Stimulated activated memory B cell treated with anti-CD40 and anti-IgM and Interleukin-4, amounts not matched to agents 10 μg/mL and 1 μg/mL and 100 μg/mL, for 72 hours (primary cell): Measurements from ENCODE around the gene GALK2.
A peak's percentile ranks its signal among the peaks of the same experiment; 100 is the strongest.

Experiments used
- ATAC-seq: fragments of 150-1000 bp; cut with Tn5 transposase; 2 replicates; pipeline ENCODE4 v1.10.0; 2021
- H3K27ac Mint-ChIP-seq: one replicate; pipeline ENCODE4 v1.8.0; 2022; ENCODE audit warnings: mild to moderate bottlenecking, mixed read lengths
- H3K27me3 Mint-ChIP-seq: one replicate; pipeline ENCODE4 v1.8.0; 2022; ENCODE audit warnings: mixed read lengths
- H3K36me3 Mint-ChIP-seq: one replicate; pipeline ENCODE4 v1.8.0; 2022; ENCODE audit warnings: mixed read lengths
- H3K4me1 Mint-ChIP-seq: one replicate; pipeline ENCODE4 v1.8.0; 2022; ENCODE audit warnings: mixed read lengths
- H3K4me3 Mint-ChIP-seq: one replicate; pipeline ENCODE4 v1.8.0; 2022; ENCODE audit warnings: mild to moderate bottlenecking, moderate library complexity, mixed read lengths
- H3K9me3 Mint-ChIP-seq: one replicate; pipeline ENCODE4 v1.8.0; 2022; ENCODE audit warnings: mixed read lengths

Gene GALK2

DNA sequence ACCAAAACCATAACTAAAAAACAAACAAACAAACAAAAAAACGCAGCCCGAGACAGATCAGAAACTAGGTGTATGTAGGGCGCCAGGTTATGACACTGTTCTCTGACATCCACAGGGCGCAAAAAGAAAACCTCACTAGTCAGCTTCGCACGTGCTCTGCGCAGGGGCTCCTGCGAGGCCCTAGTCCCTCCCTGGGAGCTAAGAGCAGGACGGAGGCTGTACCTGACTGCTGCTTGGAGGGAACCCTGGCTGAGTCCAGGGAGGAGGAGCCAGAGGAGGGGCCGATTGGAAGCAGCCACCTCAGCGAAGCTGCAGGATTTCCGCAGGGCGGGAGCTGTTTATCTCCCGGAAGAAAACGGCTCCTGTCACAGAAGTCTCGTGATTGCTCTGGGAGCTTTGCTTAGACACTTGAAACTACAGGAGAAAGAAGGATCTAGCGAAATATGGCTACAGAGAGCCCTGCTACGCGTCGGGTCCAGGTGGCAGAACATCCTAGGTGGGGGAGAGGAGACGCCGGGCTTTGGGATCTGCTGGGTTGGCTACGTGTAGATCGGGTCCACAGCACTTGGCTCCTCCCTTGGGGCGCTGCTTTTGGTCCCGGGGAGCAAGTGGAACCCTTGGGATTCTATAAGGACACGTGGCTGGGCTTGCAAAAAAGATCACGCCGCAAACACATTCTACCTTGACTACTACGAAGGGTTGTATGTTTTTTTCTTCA, at the start of gene GALK2:
Gene GALK2, plus strand, starts transcription at position 368 of the 718 bp plus-strand sequence. Its CDS starts 76 bp downstream, at position 444.
- H3K36me3 Mint-ChIP-seq = no peaks in the 10 kb centered on the region

DNA sequence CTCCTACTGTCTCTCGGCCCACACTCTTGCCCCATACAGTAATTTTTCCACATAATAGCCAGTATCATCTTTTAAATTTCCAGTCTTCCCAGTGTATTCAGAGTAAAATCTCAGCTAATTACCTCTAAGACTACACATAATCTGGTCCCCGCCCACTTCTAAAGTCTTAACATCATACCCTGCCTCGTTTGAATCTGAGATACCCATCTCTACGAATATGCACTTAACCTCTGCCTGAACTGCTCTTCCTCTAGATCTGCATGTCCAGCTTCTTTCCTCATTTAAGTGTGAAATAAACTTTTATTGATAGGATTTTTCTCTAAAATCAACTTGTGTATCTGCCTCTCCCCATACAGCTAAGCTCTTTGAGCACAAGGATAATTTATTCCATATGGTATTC, 49.2 kb upstream of the GALK2 start:
- H3K36me3 Mint-ChIP-seq = peaks cover 24% of the 10 kb centered on the region
- H3K9me3 Mint-ChIP-seq = no peaks in the 10 kb centered on the region
- H3K27ac Mint-ChIP-seq = no peak overlapping the region
- no peaks in the 10 kb centered on the region for H3K27me3 Mint-ChIP-seq
- peaks cover 3% of the 10 kb centered on the region for H3K4me1 Mint-ChIP-seq
- H3K4me3 Mint-ChIP-seq = no peak overlapping the region
- ATAC-seq = no peak

More for the DNA sequence above, at the start of gene GALK2:
- H3K9me3 Mint-ChIP-seq = no peaks in the 10 kb centered on the region
- H3K27me3 Mint-ChIP-seq = no peaks in the 10 kb centered on the region
- H3K27ac Mint-ChIP-seq = peak within 1 kb of the TSS; percentile 95
- H3K4me1 Mint-ChIP-seq = peaks cover 29% of the 10 kb centered on the region
- peak within 1 kb of the TSS; percentile 90 for H3K4me3 Mint-ChIP-seq
- ATAC-seq = peak; percentile 96

DNA sequence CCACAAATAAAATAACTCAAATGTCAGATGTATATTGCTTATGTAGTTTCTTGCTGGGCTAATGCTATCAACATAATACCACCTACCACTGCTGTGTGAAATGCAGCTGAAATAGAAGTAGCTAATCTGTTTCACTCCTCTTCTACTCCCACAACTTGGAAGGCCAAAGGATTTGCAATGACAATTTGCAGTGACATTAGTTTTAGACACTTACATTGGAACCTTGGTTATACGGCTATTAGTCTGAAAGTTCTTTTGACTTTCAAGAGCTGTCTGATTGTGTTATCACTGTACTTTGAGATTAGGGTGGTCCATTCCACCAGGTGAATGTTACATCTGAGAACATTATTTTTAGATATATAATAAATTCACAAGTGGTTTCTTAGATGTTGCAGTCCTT, 48.1 kb upstream of the GALK2 start:
- Mint-ChIP-seq H3K4me1 (no peaks in the 10 kb centered on the region), H3K27ac (no peak overlapping the region), H3K9me3 (no peaks in the 10 kb centered on the region), H3K36me3 (peaks cover 19% of the 10 kb centered on the region), H3K27me3 (no peaks in the 10 kb centered on the region), H3K4me3 (no peak overlapping the region)
- no peak for ATAC-seq

- no peak overlapping the region for H3K4me3 Mint-ChIP-seq
- H3K27me3 Mint-ChIP-seq = no peaks in the 10 kb centered on the region
- H3K36me3 Mint-ChIP-seq = peaks cover 19% of the 10 kb centered on the region
- no peaks in the 10 kb centered on the region for H3K4me1 Mint-ChIP-seq
- no peak overlapping the region for H3K27ac Mint-ChIP-seq
- no peak for ATAC-seq
- no peaks in the 10 kb centered on the region for H3K9me3 Mint-ChIP-seq
Observed at GRCh38 chr15:49122541-49123062, 47.4 kb upstream of the GALK2 start.

- H3K36me3 Mint-ChIP-seq = peaks cover 24% of the 10 kb centered on the region
- H3K9me3 Mint-ChIP-seq = no peaks in the 10 kb centered on the region
- H3K27me3 Mint-ChIP-seq = no peaks in the 10 kb centered on the region
- no peaks in the 10 kb centered on the region for H3K4me1 Mint-ChIP-seq
- no peak overlapping the region for H3K27ac Mint-ChIP-seq
- ATAC-seq = no peak
- H3K4me3 Mint-ChIP-seq = no peak overlapping the region
Observed at GRCh38 chr15:49124371-49124770, 45.7 kb upstream of the GALK2 start.

- Mint-ChIP-seq H3K27ac (no peak overlapping the region), H3K4me3 (no peak overlapping the region), H3K4me1 (no peaks in the 10 kb centered on the region), H3K36me3 (peaks cover 40% of the 10 kb centered on the region), H3K9me3 (no peaks in the 10 kb centered on the region), H3K27me3 (no peaks in the 10 kb centered on the region)
- ATAC-seq = no peak
Observed at GRCh38 chr15:49131403-49131802, 38.6 kb upstream of the GALK2 start.

DNA sequence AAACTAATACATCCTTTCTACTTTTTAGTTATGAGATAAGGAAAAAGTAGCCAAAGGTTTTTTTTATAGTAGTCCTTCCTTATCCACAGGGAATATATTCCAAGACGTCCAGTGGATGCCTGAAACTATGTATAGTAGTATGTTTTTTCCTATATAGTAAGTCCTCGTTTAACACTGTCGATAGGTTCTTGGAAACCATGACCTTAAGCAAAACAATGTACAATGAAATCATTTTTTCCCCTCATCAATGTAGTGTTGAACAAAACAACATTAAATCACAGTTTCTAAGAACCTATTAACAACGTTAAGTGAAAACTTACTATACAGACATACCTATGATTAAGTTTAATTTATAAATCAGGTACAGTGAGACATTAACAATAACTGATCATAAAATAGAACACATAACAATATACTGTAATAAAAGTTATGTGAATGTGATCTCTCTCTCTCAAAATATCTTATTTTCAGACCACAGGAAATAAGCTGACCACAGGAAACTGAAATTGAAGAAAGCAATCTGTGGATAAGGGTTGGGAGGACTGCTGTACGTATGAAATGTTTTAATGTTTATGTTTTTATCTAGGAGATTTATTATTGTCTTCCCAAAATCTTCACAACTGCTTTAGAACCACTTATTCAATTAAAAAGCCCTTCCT, 35.2 kb upstream of the GALK2 start:
- H3K4me3 Mint-ChIP-seq = no peak overlapping the region
- no peak for ATAC-seq
- H3K27ac Mint-ChIP-seq = no peak overlapping the region
- H3K36me3 Mint-ChIP-seq = peaks cover 37% of the 10 kb centered on the region
- no peaks in the 10 kb centered on the region for H3K9me3 Mint-ChIP-seq
- no peaks in the 10 kb centered on the region for H3K27me3 Mint-ChIP-seq
- no peaks in the 10 kb centered on the region for H3K4me1 Mint-ChIP-seq

GRCh38 chr15:49135342-49135857, 34.6 kb upstream of the GALK2 start:
- Mint-ChIP-seq H3K9me3 (no peaks in the 10 kb centered on the region), H3K4me1 (no peaks in the 10 kb centered on the region), H3K27me3 (no peaks in the 10 kb centered on the region), H3K27ac (no peak overlapping the region), H3K4me3 (no peak overlapping the region), H3K36me3 (peaks cover 33% of the 10 kb centered on the region)
- ATAC-seq = no peak

- Mint-ChIP-seq H3K36me3 (peaks cover 37% of the 10 kb centered on the region), H3K27me3 (no peaks in the 10 kb centered on the region), H3K9me3 (no peaks in the 10 kb centered on the region), H3K27ac (no peak overlapping the region), H3K4me1 (no peaks in the 10 kb centered on the region), H3K4me3 (no peak overlapping the region)
- no peak for ATAC-seq
Observed at GRCh38 chr15:49135911-49136310, 34.1 kb upstream of the GALK2 start.

- no peak overlapping the region for H3K27ac Mint-ChIP-seq
- no peak overlapping the region for H3K4me3 Mint-ChIP-seq
- no peaks in the 10 kb centered on the region for H3K4me1 Mint-ChIP-seq
- no peak for ATAC-seq
- H3K27me3 Mint-ChIP-seq = no peaks in the 10 kb centered on the region
- H3K36me3 Mint-ChIP-seq = peaks cover 47% of the 10 kb centered on the region
- H3K9me3 Mint-ChIP-seq = no peaks in the 10 kb centered on the region
Observed at GRCh38 chr15:49137861-49138260, 32.2 kb upstream of the GALK2 start.

DNA sequence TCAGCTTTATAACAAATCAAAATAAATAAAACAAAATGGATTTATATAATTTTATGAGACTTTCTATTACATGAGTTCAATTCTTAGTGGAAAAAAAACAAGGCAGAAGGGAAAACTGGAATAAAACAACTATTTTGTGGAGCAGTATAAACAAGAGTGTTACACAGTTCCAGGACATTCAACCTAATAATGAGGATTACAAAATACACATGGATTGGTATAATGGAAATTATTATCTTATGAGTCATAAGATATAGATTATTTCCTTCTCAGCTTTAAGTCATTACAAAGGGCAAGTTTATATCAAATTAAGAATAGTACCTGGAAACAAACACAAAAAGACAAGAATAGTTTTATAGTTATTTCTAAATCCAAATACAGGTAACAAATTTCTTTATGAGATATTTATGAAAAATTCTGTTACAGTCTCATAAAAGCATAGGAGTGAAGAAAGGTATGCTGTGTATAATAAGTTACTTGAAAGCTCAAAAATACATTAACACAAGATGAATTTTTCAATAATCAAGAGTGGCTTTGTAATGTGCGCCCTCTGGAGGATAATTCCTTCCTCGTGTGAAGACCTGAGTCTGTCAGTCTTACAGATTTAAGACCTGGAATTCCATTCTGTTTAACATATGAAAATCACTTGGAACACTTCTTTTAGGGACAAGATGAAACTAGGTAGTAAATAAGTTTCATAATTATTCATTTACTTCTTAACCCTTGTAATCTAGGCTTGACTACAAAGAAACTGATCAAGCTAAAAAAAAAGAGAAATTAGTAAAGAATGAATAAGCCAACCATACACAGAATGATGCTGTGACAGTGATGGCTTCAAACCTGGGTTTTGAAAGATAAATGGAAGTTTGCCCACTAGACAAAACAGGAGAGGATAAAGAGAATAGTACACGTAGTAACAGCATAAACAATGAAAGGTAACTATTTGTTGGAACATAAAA, 24.1 kb upstream of the GALK2 start:
- Mint-ChIP-seq H3K4me1 (peaks cover 35% of the 10 kb centered on the region), H3K36me3 (peaks cover 33% of the 10 kb centered on the region), H3K4me3 (no peak overlapping the region), H3K27me3 (no peaks in the 10 kb centered on the region), H3K27ac (peak overlapping the region; percentile 22), H3K9me3 (no peaks in the 10 kb centered on the region)
- no peak for ATAC-seq

- peak overlapping the region; percentile 12 for H3K27ac Mint-ChIP-seq
Observed at GRCh38 chr15:49148298-49148697, 21.7 kb upstream of the GALK2 start.

DNA sequence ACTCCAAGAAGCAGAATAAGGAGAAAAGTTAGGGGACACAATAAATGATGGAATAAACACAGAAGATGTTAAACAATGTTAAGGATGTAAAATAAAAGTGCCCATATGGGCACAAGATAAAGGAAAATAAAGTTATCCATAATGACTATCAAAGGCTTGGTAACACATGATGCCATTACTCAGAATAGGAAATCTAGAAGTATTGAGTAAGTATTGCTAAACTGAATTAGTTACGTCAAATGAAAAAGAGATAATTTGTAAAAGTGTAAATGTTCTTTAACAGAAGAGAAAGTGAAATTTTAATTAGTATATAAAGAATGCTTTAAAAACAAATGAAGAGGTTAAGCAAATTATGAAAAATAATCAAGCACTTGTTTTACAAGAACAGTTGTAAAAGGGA, 21.3 kb upstream of the GALK2 start:
- peaks cover 45% of the 10 kb centered on the region for H3K4me1 Mint-ChIP-seq
- peak overlapping the region; percentile 12 for H3K27ac Mint-ChIP-seq
- H3K4me3 Mint-ChIP-seq = no peak overlapping the region
- no peaks in the 10 kb centered on the region for H3K27me3 Mint-ChIP-seq
- no peak for ATAC-seq
- peaks cover 12% of the 10 kb centered on the region for H3K36me3 Mint-ChIP-seq
- H3K9me3 Mint-ChIP-seq = no peaks in the 10 kb centered on the region

More at GRCh38 chr15:49148298-49148697, 21.7 kb upstream of the GALK2 start:
- H3K9me3 Mint-ChIP-seq = no peaks in the 10 kb centered on the region
- ATAC-seq = no peak
- H3K27me3 Mint-ChIP-seq = no peaks in the 10 kb centered on the region
- H3K4me1 Mint-ChIP-seq = peaks cover 41% of the 10 kb centered on the region
- no peak overlapping the region for H3K4me3 Mint-ChIP-seq
- H3K36me3 Mint-ChIP-seq = peaks cover 16% of the 10 kb centered on the region

- ATAC-seq = no peak
- peaks cover 12% of the 10 kb centered on the region for H3K36me3 Mint-ChIP-seq
- H3K9me3 Mint-ChIP-seq = no peaks in the 10 kb centered on the region
- no peak overlapping the region for H3K4me3 Mint-ChIP-seq
- H3K27me3 Mint-ChIP-seq = no peaks in the 10 kb centered on the region
- no peak overlapping the region for H3K27ac Mint-ChIP-seq
- H3K4me1 Mint-ChIP-seq = peaks cover 44% of the 10 kb centered on the region
Observed at GRCh38 chr15:49151831-49152230, 18.2 kb upstream of the GALK2 start.
